GM12875 (cell line): ENCODE data around the gene EXOC1.
A peak's percentile ranks its signal among the peaks of the same experiment; 100 is the strongest.
"Not testable (repeated sequence)": the region's sequence is repeated elsewhere in the genome, so short reads cannot be mapped to it uniquely, and the experiment has no call there.

Experiments
- H3K4me3 ChIP-seq: one replicate; pipeline ENCODE4 v1.5.1; 2011; ENCODE audit warnings: low read depth, low read length, control low read depth
- TF ChIP-seq, protein P1 (sequence below): IDR thresholded peaks from 2 replicates; pipeline ENCODE4 v1.5.1; 2011; ENCODE audit warnings: low read depth, mild to moderate bottlenecking, control low read depth, inconsistent platforms, low read length, moderate library complexity, borderline replicate concordance; ENCODE audit not compliant: insufficient read depth

The EXOC1 gene

GRCh38 chr4:55932511-55932910, 79.1 kb downstream of the EXOC1 start:
- TF ChIP-seq, protein P1, sequence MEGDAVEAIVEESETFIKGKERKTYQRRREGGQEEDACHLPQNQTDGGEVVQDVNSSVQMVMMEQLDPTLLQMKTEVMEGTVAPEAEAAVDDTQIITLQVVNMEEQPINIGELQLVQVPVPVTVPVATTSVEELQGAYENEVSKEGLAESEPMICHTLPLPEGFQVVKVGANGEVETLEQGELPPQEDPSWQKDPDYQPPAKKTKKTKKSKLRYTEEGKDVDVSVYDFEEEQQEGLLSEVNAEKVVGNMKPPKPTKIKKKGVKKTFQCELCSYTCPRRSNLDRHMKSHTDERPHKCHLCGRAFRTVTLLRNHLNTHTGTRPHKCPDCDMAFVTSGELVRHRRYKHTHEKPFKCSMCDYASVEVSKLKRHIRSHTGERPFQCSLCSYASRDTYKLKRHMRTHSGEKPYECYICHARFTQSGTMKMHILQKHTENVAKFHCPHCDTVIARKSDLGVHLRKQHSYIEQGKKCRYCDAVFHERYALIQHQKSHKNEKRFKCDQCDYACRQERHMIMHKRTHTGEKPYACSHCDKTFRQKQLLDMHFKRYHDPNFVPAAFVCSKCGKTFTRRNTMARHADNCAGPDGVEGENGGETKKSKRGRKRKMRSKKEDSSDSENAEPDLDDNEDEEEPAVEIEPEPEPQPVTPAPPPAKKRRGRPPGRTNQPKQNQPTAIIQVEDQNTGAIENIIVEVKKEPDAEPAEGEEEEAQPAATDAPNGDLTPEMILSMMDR, result no peak
- no peak overlapping the region for H3K4me3 ChIP-seq

GRCh38 chr4:55933611-55934010, 80.2 kb downstream of the EXOC1 start:
- TF ChIP-seq, protein P1, result no peak
- no peak overlapping the region for H3K4me3 ChIP-seq

GRCh38 chr4:55935907-55936306, 82.5 kb downstream of the EXOC1 start:
- not testable (repeated sequence) for H3K4me3 ChIP-seq

DNA sequence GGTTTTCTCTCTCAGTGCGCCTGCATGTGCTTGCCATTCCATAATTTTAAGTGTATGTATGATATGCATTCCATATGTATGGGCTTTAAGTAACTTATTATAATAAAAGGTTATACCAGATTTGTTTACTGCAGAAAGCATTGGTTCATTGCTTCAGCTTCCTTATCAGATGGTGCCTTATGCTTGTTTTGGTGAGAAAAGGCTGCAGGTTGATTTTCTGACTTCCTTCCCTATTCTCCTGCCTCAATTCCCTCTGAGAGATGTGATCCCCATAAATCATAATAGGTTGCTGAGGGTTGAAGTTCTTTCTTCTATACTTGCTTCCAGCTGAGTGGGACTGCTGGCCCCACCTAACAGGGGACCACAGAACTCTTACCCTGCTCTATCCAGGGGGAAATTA, 85.0 kb downstream of the EXOC1 start:
- TF ChIP-seq, protein P1, result no peak
- H3K4me3 ChIP-seq, result no peak overlapping the region

DNA sequence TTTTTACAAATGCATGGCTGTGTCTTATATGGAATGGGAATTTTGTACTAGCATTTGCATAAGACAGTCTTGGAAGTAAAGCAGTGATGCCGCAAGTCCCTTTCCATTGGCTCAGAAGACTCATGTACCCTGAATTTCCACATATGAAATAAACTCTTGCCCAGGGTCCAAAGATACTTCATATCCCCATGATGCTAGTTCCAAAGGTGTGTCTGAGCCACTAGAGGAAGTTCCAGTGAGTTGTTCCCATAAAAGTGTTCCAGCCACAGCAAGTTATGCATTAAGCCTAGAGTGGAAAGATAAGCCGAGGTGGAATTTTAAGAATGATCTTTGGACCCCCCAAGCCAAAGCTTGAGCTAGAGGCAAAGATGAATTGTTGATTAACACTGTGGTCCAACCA, 86.0 kb downstream of the EXOC1 start:
- TF ChIP-seq, protein P1, result no peak
- no peak overlapping the region for H3K4me3 ChIP-seq

DNA sequence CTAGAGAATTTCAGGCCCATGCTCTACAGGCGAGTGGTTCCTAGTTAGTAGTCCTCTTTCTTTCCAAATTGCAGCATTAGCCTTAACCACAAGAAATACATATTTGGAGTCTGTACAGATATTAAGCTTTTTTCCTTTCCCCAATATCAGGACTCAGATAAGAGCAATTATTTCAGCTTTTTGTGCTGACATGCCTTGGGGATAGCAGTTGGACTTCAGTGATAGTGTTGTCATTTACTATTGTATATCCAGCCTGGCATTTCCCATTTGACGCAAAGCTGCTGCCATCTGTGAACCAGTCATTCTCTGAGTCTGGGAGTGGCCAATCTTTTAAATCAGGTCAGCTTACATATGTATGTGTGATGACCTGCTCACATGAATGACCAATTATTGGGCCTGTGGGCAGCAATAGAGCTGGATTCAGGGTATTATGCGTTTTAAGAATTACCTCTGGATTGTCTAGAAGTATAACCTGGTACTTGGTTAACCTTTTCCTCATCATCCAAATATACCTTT, 88.5 kb downstream of the EXOC1 start:
- TF ChIP-seq, protein P1, result no peak
- H3K4me3 ChIP-seq, result no peak overlapping the region

- peak overlapping the region; percentile 84 for H3K4me3 ChIP-seq
Observed at GRCh38 chr4:55947254-55947882, 93.9 kb downstream of the EXOC1 start.

More at GRCh38 chr4:55947254-55947882, 93.9 kb downstream of the EXOC1 start:
- TF ChIP-seq, protein P1, result no peak
